Sigmoid colon (tissue), 7 donors: ENCODE measurements around the gene MTMR4. TPM values are rescaled to one million over a fixed set of nuclear protein-coding genes. Genes with fewer than 3 reads are reported as not detected.

Experiments
- DNase-seq: peaks from one replicate; pipeline ENCODE4 v3.0.0-alpha.2; 2019
- H3K27ac ChIP-seq, 4 donors: fragments of 200-600 bp; sonication (generic); one replicate each; pipeline ENCODE4 v1.5.1; 2016 to 2019; ENCODE audit warnings: mild to moderate bottlenecking in 1 of 4
- H3K27me3 ChIP-seq, 3 donors: fragments of 200-600 bp; sonication (generic); one replicate each; pipeline ENCODE4 v1.5.1; 2019; ENCODE audit warnings: mild to moderate bottlenecking in 1 of 3
- H3K36me3 ChIP-seq, 4 donors: fragments of 200-600 bp; sonication (generic); one replicate each; pipeline ENCODE4 v1.5.1; 2016 to 2019
- H3K4me1 ChIP-seq, 4 donors: fragments of 200-600 bp; sonication (generic); one replicate each; pipeline ENCODE4 v1.5.1; 2017 to 2019
- H3K4me3 ChIP-seq, 4 donors: fragments of 200-600 bp; sonication (generic); one replicate each; pipeline ENCODE4 v1.5.1; 2017 to 2019; ENCODE audit warnings: mild to moderate bottlenecking in 2 of 4, moderate library complexity in 1 of 4
- H3K9me3 ChIP-seq, 4 donors: fragments of 200-600 bp in 3 of 4; sonication (generic) in 3 of 4; one replicate each; pipeline versions ENCODE4 v1.5.1 to v1.6.1; 2013 to 2019
- EP300 ChIP-seq, 4 donors: sonication (generic); formaldehyde crosslinking; IDR thresholded peaks; one replicate each; pipeline ENCODE4 v1.6.1; 2017; ENCODE audit warnings: antibody characterized with exemption in 4 of 4
- POLR2A ChIP-seq, 2 donors: fragments of 450-650 bp; IDR thresholded peaks; one replicate each; pipeline ENCODE4 v1.6.1; 2016; ENCODE audit warnings: antibody characterized with exemption in 2 of 2, mild to moderate bottlenecking in 2 of 2, moderate library complexity in 2 of 2
- POLR2AphosphoS5 ChIP-seq, 4 donors: sonication (generic); formaldehyde crosslinking; IDR thresholded peaks; one replicate each; pipeline ENCODE4 v1.6.1; 2017; ENCODE audit warnings: antibody characterized with exemption in 4 of 4
- WGBS, 2 donors: extraction: QIAGEN DNeasy Blood & Tissue Kit; methylation state at CpG; one replicate each; pipeline ENCODE4 v1.1.7; 2013; 5-methylcytosine and 5-hydroxymethylcytosine counted together
- intact Hi-C: fragments of 100-400 bp; cut with DNase I; formaldehyde crosslinking; loops from one replicate; pipeline ENCODE4 v1.15.1; 2023
- polyA plus RNA-seq, 3 donors: library from polyadenylated mRNA; stranded (reverse); fragments of 200-250 nt; gene quantifications; one replicate each; pipeline ENCODE4 v1.2.3, GENCODE V29; 2013
- total RNA-seq, 4 donors: library from RNA; depleted of rRNA; stranded (reverse); fragments of >200 nt; gene quantifications; one replicate each; pipeline ENCODE4 v1.1.0, GENCODE V29; 2016
- TF ChIP-seq, protein P1 (sequence below), 4 experiments: fragments of 450-650 bp in 3 of 4; fragments of 200-600 bp in 1 of 4; IDR thresholded peaks; one replicate each; pipeline ENCODE4 v1.5.1; 2016 to 2019; ENCODE audit warnings: antibody characterized with exemption in 4 of 4, mild to moderate bottlenecking in 3 of 4, moderate library complexity in 2 of 4
- donor health status: healthy with polysubstance abuse.
- donor health status: Bipolar disorder and iron deficiency.
- donor health status: healthy.

MTMR4 gene
- total and polyA plus RNA-seq, 7 donors = 6.0 to 28.5 (median 22.6) TPM

DNA sequence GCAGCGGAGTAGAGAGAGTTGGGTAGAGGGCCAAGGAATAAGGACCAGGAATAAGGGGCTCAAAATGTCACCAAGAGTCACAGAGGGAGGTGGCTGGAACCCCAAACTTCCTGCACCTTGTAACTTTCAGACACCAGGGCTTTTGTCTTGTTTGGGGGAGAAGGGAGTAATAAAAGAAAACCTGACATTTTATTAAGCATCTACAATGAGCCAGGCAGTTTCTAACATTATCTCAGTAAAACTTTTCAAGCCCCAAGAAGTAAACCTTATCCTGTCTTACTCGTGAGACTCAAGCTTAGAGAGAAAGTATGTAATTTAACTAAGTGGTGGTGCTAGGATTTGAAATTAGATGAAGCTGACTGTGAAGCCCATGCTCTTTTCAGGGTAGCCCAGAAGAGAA is 848 bp upstream of the MTMR4 start:
- H3K27me3 ChIP-seq = no peaks in the 10 kb centered on the region
- peaks cover 0 to 46% (median 39%) of the 10 kb centered on the region in 4 donors for H3K4me1 ChIP-seq
- intact Hi-C loops = loop anchor here (5.0 to 10.0 kb wide), 6 partner anchors 160 to 1880 kb away; partner anchors contain the start of genes RAD51C, SMG8, SUPT4H1 and TEX14
- TF ChIP-seq, protein P1, sequence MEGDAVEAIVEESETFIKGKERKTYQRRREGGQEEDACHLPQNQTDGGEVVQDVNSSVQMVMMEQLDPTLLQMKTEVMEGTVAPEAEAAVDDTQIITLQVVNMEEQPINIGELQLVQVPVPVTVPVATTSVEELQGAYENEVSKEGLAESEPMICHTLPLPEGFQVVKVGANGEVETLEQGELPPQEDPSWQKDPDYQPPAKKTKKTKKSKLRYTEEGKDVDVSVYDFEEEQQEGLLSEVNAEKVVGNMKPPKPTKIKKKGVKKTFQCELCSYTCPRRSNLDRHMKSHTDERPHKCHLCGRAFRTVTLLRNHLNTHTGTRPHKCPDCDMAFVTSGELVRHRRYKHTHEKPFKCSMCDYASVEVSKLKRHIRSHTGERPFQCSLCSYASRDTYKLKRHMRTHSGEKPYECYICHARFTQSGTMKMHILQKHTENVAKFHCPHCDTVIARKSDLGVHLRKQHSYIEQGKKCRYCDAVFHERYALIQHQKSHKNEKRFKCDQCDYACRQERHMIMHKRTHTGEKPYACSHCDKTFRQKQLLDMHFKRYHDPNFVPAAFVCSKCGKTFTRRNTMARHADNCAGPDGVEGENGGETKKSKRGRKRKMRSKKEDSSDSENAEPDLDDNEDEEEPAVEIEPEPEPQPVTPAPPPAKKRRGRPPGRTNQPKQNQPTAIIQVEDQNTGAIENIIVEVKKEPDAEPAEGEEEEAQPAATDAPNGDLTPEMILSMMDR (IDR thresholded peaks at IDR 0.05) = no peak
- TF ChIP-seq EP300 (IDR thresholded peaks at IDR 0.05) = no peak
- TF ChIP-seq POLR2AphosphoS5 (IDR thresholded peaks at IDR 0.05) = no peak
- TF ChIP-seq POLR2A (IDR thresholded peaks at IDR 0.05) = no peak
- peaks cover 0 to 26% (median 16%) of the 10 kb centered on the region in 4 donors for H3K36me3 ChIP-seq
- H3K27ac ChIP-seq = peak overlapping the region; percentile 80 to 85 (median 81)
- WGBS, 2 donors = 83 to 89% methylated on average over 2 of the region's 2 CpGs
- no peaks in the 10 kb centered on the region for H3K9me3 ChIP-seq
- H3K4me3 ChIP-seq = no peak overlapping the region
- no peak for DNase-seq

DNA sequence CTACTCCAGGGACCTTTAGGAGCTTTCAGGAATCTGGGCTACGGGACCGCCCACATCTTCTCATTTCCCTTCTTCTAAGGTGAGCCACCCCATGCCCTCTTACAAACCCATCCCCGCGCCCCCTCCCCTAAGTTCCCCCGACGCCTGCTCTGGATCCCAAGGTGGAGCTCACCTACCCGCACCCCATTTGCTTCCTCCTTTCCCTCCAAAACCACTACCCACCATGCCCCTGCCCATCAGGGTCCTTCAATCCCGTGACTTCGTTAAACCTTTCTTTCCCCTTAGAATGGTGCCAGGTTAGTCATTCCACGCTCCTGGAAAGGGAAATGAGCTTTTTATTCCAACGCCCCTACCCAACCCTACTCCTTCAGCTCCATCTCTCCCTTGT is 326 bp upstream of the MTMR4 start:
- intact Hi-C loops = loop anchor here (5.0 to 10.0 kb wide), 7 partner anchors 160 to 1880 kb away; partner anchors contain the start of genes RAD51C, SMG8, SUPT4H1 and TEX14
- H3K4me3 ChIP-seq = peak overlapping the region; percentile 49 to 74 (median 66)
- H3K4me1 ChIP-seq = peaks cover 0 to 44% (median 38%) of the 10 kb centered on the region in 4 donors
- DNase-seq = no peak
- H3K9me3 ChIP-seq = no peaks in the 10 kb centered on the region
- no peaks in the 10 kb centered on the region for H3K27me3 ChIP-seq
- no peak for TF ChIP-seq EP300 (IDR thresholded peaks at IDR 0.05)
- TF ChIP-seq, protein P1 (IDR thresholded peaks at IDR 0.05) = no peak
- TF ChIP-seq POLR2A (IDR thresholded peaks at IDR 0.05) = no peak
- no peak for TF ChIP-seq POLR2AphosphoS5 (IDR thresholded peaks at IDR 0.05)
- peak overlapping the region; percentile 80 to 85 (median 81) for H3K27ac ChIP-seq
- H3K36me3 ChIP-seq = peaks cover 0 to 31% (median 21%) of the 10 kb centered on the region in 4 donors
- 29 to 36% methylated on average over 11 of the region's 11 CpGs for WGBS, 2 donors

DNA sequence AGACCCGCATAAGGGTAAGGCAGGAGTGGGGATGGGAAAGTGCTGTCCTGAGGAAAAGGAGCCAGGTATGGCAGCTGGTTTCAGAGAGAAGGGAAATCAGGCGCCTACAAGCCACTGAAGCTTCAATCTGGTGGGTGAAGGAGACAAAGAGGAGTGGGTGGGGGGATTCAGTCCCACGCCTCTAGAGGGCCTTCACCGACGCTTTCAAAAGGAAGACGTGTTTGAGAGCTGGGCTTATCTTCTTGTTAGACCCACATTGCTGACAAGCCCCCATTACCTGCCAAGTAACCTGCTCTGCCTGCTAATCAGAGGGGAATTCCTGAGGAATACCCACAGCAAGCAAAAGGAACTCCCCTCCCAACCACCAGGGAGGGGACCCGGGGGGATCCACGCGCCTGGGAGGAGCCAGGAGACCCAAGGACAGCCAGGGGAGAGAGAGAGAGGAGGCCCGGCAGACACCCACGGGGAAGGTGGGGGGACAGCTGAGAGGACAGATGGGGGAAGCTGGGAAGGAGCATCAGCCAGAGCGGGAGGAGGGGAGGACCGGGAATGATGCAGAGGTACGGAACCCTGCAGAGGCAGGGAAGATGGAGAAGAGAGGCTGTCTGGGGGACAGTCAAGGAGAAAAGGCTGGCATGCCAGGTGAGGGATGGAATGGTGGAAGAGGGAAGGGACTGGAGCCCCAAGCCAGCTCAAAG is 1.0 kb downstream of the MTMR4 start:
- no peaks in the 10 kb centered on the region for H3K27me3 ChIP-seq
- no peaks in the 10 kb centered on the region for H3K9me3 ChIP-seq
- intact Hi-C loops = loop anchor here (5.0 to 10.0 kb wide), 4 partner anchors 159 to 1881 kb away; partner anchors contain the start of genes SMG8, SUPT4H1 and USP32
- H3K4me1 ChIP-seq = peaks cover 0 to 34% (median 28%) of the 10 kb centered on the region in 4 donors
- peak; percentile 59 for DNase-seq
- TF ChIP-seq POLR2AphosphoS5 (IDR thresholded peaks at IDR 0.05) (no peak), POLR2A (IDR thresholded peaks at IDR 0.05) (no peak), EP300 (IDR thresholded peaks at IDR 0.05) (no peak)
- TF ChIP-seq, protein P1 (IDR thresholded peaks at IDR 0.05) = no peak
- H3K36me3 ChIP-seq = peaks cover 8 to 44% (median 30%) of the 10 kb centered on the region in 4 donors
- WGBS, 2 donors = 30 to 40% methylated on average over 14 of the region's 14 CpGs
- H3K27ac ChIP-seq = peak overlapping the region in 2 of 4 donors; percentile 81 to 85
- peak overlapping the region; percentile 49 to 74 (median 66) for H3K4me3 ChIP-seq

DNA sequence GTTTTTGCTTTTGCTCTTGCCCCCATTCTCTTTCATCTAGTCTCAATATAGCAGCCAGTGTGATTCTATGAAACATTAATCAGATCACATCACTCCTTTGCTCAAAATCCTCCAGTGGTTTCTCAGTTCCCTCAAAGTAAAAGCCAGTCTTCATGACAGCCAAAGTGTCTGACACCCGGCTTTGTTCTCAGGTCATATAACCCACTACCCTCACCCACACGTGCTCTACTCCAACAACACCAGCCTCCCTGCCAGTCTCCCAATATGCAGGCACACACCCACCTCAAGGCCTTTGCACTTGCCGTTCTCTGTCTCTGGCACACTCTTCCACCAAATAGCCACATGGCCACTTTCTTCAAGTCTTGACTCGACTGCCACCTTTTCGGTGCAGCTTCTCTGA is 4.4 kb downstream of the MTMR4 start:
- H3K9me3 ChIP-seq = no peaks in the 10 kb centered on the region
- TF ChIP-seq EP300 (IDR thresholded peaks at IDR 0.05) (no peak), POLR2AphosphoS5 (IDR thresholded peaks at IDR 0.05) (no peak), POLR2A (IDR thresholded peaks at IDR 0.05) (no peak)
- TF ChIP-seq, protein P1 (IDR thresholded peaks at IDR 0.05) = no peak
- peaks cover 18 to 78% (median 57%) of the 10 kb centered on the region in 4 donors for H3K36me3 ChIP-seq
- WGBS, 2 donors = 93 to 94% methylated on average over 5 of the region's 5 CpGs
- no peaks in the 10 kb centered on the region for H3K27me3 ChIP-seq
- H3K4me1 ChIP-seq = peaks cover 0 to 18% (median 16%) of the 10 kb centered on the region in 4 donors
- DNase-seq = peak; percentile 22
- no peak overlapping the region for H3K4me3 ChIP-seq
- intact Hi-C loops = loop anchor here (5.0 to 10.0 kb wide), 4 partner anchors 155 to 1885 kb away; partner anchors contain the start of genes SMG8, SUPT4H1 and USP32
- H3K27ac ChIP-seq = no peak overlapping the region
